Activated T-helper 1 cell treated with anti-CD3 and anti-CD28 coated beads, Interleukin-12 subunit alpha, Interleukin-12 subunit beta, Interleukin-2, Interleukin-4 antibody, amounts not matched to agents 30 ng/mL and 10 ng/mL and 1 ng/mL, durations not matched to agents 14 hours and 24 hours and 36 hours (primary cell): ENCODE results near the gene CD14. TPM values are rescaled to one million over a fixed set of nuclear protein-coding genes. Genes with fewer than 3 reads are reported as not detected.
A peak's percentile ranks its signal among the peaks of the same experiment; 100 is the strongest.
"Not testable (repeated sequence)": the region's sequence is repeated elsewhere in the genome, so short reads cannot be mapped to it uniquely, and the experiment has no call there.

Experiments
- DNase-seq: peaks from one replicate; pipeline ENCODE4 v3.0.0; 2021; ENCODE audit warnings: low spot score
- H3K27ac Mint-ChIP-seq: one replicate; pipeline ENCODE4 v1.8.0; 2021; ENCODE audit warnings: mild to moderate bottlenecking, mixed read lengths
- H3K27me3 Mint-ChIP-seq: one replicate; pipeline ENCODE4 v1.8.0; 2022; ENCODE audit warnings: mild to moderate bottlenecking, moderate library complexity, mixed read lengths; ENCODE audit not compliant: insufficient read depth
- H3K36me3 Mint-ChIP-seq: one replicate; pipeline ENCODE4 v1.8.0; 2021; ENCODE audit warnings: low read depth, mixed read lengths
- H3K4me1 Mint-ChIP-seq: one replicate; pipeline ENCODE4 v1.8.0; 2021; ENCODE audit warnings: low read depth, mixed read lengths
- H3K4me3 Mint-ChIP-seq: one replicate; pipeline ENCODE4 v1.8.0; 2021; ENCODE audit warnings: mild to moderate bottlenecking, moderate library complexity, mixed read lengths
- H3K9me3 Mint-ChIP-seq: one replicate; pipeline ENCODE4 v1.8.0; 2021; ENCODE audit warnings: mixed read lengths
- intact Hi-C: fragments of 100-400 bp; cut with micrococcal nuclease; formaldehyde crosslinking; loops from one replicate; pipeline ENCODE4 v1.15.1; 2024
- total RNA-seq: library from RNA; stranded (reverse); gene quantifications from 2 replicates; pipeline ENCODE4 v1.2.3, GENCODE V29; 2022

CD14 gene
- total RNA-seq = 0.29 and 0.62 TPM in 2 replicates

GRCh38 chr5:140633021-140633471, at the start of gene CD14:
Gene CD14 (minus strand): TSS chr5:140633175. CDS start chr5:140633071, 104 bp downstream.
- H3K36me3 Mint-ChIP-seq = peaks cover 5% of the 10 kb centered on the region
- H3K4me3 Mint-ChIP-seq = peak within 1 kb of the TSS; percentile 83
- H3K9me3 Mint-ChIP-seq = peaks cover 3% of the 10 kb centered on the region
- peaks cover 18% of the 10 kb centered on the region for H3K4me1 Mint-ChIP-seq
- H3K27me3 Mint-ChIP-seq = peaks cover 20% of the 10 kb centered on the region
- no peak for DNase-seq
- peak within 1 kb of the TSS; percentile 23 for H3K27ac Mint-ChIP-seq
- intact Hi-C loops = loop anchor here (10.0 kb wide), 1 partner anchor 518 kb away; the partner anchor contains the start of gene PURA

- peaks cover 42% of the 10 kb centered on the region for H3K36me3 Mint-ChIP-seq
- intact Hi-C loops = no loop called here
- no peak overlapping the region for H3K27ac Mint-ChIP-seq
- no peaks in the 10 kb centered on the region for H3K9me3 Mint-ChIP-seq
- DNase-seq = no peak
- peaks cover 12% of the 10 kb centered on the region for H3K4me1 Mint-ChIP-seq
- no peak overlapping the region for H3K4me3 Mint-ChIP-seq
- no peaks in the 10 kb centered on the region for H3K27me3 Mint-ChIP-seq
Measured at GRCh38 chr5:140678993-140679392, 46.0 kb upstream of the CD14 start.

GRCh38 chr5:140677947-140678346, 45.0 kb upstream of the CD14 start:
- Mint-ChIP-seq H3K27ac (peak overlapping the region; percentile 71), H3K36me3 (peaks cover 41% of the 10 kb centered on the region), H3K4me1 (peaks cover 12% of the 10 kb centered on the region), H3K27me3 (no peaks in the 10 kb centered on the region), H3K4me3 (no peak overlapping the region), H3K9me3 (no peaks in the 10 kb centered on the region)
- intact Hi-C loops = no loop called here
- DNase-seq = no peak

- no peak for DNase-seq
- Mint-ChIP-seq H3K36me3 (peaks cover 47% of the 10 kb centered on the region), H3K9me3 (no peaks in the 10 kb centered on the region), H3K27me3 (no peaks in the 10 kb centered on the region), H3K4me3 (no peak overlapping the region), H3K4me1 (peaks cover 12% of the 10 kb centered on the region), H3K27ac (no peak overlapping the region)
- intact Hi-C loops = no loop called here
Measured at GRCh38 chr5:140674629-140675028, 41.7 kb upstream of the CD14 start.

GRCh38 chr5:140674211-140674610, 41.2 kb upstream of the CD14 start:
- DNase-seq = no peak
- H3K9me3 Mint-ChIP-seq = no peaks in the 10 kb centered on the region
- H3K4me3 Mint-ChIP-seq = no peak overlapping the region
- H3K4me1 Mint-ChIP-seq = peaks cover 12% of the 10 kb centered on the region
- H3K27ac Mint-ChIP-seq = no peak overlapping the region
- peaks cover 47% of the 10 kb centered on the region for H3K36me3 Mint-ChIP-seq
- intact Hi-C loops = no loop called here
- H3K27me3 Mint-ChIP-seq = no peaks in the 10 kb centered on the region

- DNase-seq = no peak
- Mint-ChIP-seq H3K27ac (no peak within 1 kb of the TSS), H3K4me3 (no peak within 1 kb of the TSS), H3K36me3 (peaks cover 46% of the 10 kb centered on the region), H3K27me3 (no peaks in the 10 kb centered on the region), H3K4me1 (peaks cover 12% of the 10 kb centered on the region), H3K9me3 (no peaks in the 10 kb centered on the region)
- intact Hi-C loops = no loop called here
Measured at GRCh38 chr5:140673187-140673976, 40.4 kb upstream of the CD14 start, which contains the start of gene DND1. Gene DND1 (minus strand): TSS chr5:140673576. CDS start chr5:140673542, 34 bp downstream.

- intact Hi-C loops = no loop called here
- no peaks in the 10 kb centered on the region for H3K9me3 Mint-ChIP-seq
- no peaks in the 10 kb centered on the region for H3K27me3 Mint-ChIP-seq
- peaks cover 12% of the 10 kb centered on the region for H3K4me1 Mint-ChIP-seq
- H3K36me3 Mint-ChIP-seq = peaks cover 44% of the 10 kb centered on the region
- no peak overlapping the region for H3K27ac Mint-ChIP-seq
- no peak for DNase-seq
- H3K4me3 Mint-ChIP-seq = no peak overlapping the region
Measured at GRCh38 chr5:140672455-140673186, 39.6 kb upstream of the CD14 start.

GRCh38 chr5:140671472-140672125, 38.6 kb upstream of the CD14 start:
- no peak overlapping the region for H3K4me3 Mint-ChIP-seq
- DNase-seq = no peak
- H3K27me3 Mint-ChIP-seq = no peaks in the 10 kb centered on the region
- H3K9me3 Mint-ChIP-seq = no peaks in the 10 kb centered on the region
- peaks cover 18% of the 10 kb centered on the region for H3K4me1 Mint-ChIP-seq
- intact Hi-C loops = no loop called here
- no peak overlapping the region for H3K27ac Mint-ChIP-seq
- peaks cover 45% of the 10 kb centered on the region for H3K36me3 Mint-ChIP-seq

GRCh38 chr5:140671035-140671434, 38.1 kb upstream of the CD14 start:
- H3K36me3 Mint-ChIP-seq = peaks cover 44% of the 10 kb centered on the region
- H3K9me3 Mint-ChIP-seq, intact Hi-C loops, H3K27ac Mint-ChIP-seq, DNase-seq, H3K4me3 Mint-ChIP-seq, H3K27me3 Mint-ChIP-seq: not testable (repeated sequence)
- peaks cover 24% of the 10 kb centered on the region for H3K4me1 Mint-ChIP-seq

GRCh38 chr5:140664359-140665119, 31.6 kb upstream of the CD14 start, which contains the start of gene WDR55:
Gene WDR55 (plus strand): TSS chr5:140664904. CDS start chr5:140664913, 9 bp downstream.
- intact Hi-C loops = loop anchor here (1.0 kb wide), 10 partner anchors 17 to 954 kb away; partner anchors contain the start of genes ANKHD1, APBB3, DIAPH1 and EIF4EBP3

GRCh38 chr5:140664030-140664358, 31.0 kb upstream of the CD14 start:
- H3K27ac Mint-ChIP-seq = peak overlapping the region; percentile 93
- DNase-seq = no peak
- intact Hi-C loops = loop anchor here (1.0 kb wide), 10 partner anchors 17 to 954 kb away; partner anchors contain the start of genes ANKHD1, APBB3, DIAPH1 and EIF4EBP3
- no peaks in the 10 kb centered on the region for H3K9me3 Mint-ChIP-seq
- peaks cover 50% of the 10 kb centered on the region for H3K36me3 Mint-ChIP-seq
- H3K4me3 Mint-ChIP-seq = peak overlapping the region; percentile 100
- H3K4me1 Mint-ChIP-seq = peaks cover 28% of the 10 kb centered on the region
- H3K27me3 Mint-ChIP-seq = no peaks in the 10 kb centered on the region

More at GRCh38 chr5:140664359-140665119, 31.6 kb upstream of the CD14 start, which contains the start of gene WDR55:
- H3K4me3 Mint-ChIP-seq = peak within 1 kb of the TSS; percentile 100
- no peaks in the 10 kb centered on the region for H3K27me3 Mint-ChIP-seq
- peak within 1 kb of the TSS; percentile 93 for H3K27ac Mint-ChIP-seq
- peaks cover 49% of the 10 kb centered on the region for H3K36me3 Mint-ChIP-seq
- peaks cover 28% of the 10 kb centered on the region for H3K4me1 Mint-ChIP-seq
- no peaks in the 10 kb centered on the region for H3K9me3 Mint-ChIP-seq
- peak; percentile 94 for DNase-seq

- H3K36me3 Mint-ChIP-seq = peaks cover 50% of the 10 kb centered on the region
- H3K4me1 Mint-ChIP-seq, H3K9me3 Mint-ChIP-seq, H3K27me3 Mint-ChIP-seq, intact Hi-C loops, DNase-seq, H3K4me3 Mint-ChIP-seq, H3K27ac Mint-ChIP-seq: not testable (repeated sequence)
Measured at GRCh38 chr5:140660371-140660770, 27.4 kb upstream of the CD14 start.
